GDM1 (cell line): ENCODE data around the gene ACTL8.

Source experiments
- DNase-seq: peaks from one replicate; lab custom pipeline; 2025; lab: John Stamatoyannopoulos, UW

ACTL8 gene

DNA sequence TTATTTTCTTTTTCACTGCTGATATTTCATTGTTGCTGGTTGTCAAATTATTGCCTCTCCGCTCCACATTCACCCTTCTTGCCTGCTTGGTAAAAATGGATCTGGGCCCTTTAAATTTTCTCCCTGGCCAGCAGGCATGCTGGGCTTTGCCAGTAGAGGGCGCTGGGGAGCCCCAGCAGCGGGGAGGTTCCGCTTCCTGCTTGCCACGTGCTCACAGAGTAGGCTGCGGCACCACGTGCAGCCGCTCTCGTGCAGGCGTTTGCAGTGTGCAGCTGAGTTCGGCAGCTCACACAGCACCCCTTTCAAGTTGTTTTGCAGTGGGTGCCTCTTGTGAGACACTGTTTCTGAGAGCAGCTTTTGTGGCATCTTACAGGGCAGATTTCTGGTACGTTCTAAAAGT, at the start of gene ACTL8:
TSS of gene ACTL8 (plus strand) at position 214 of the 400 bp plus-strand sequence. CDS start 67,676 bp downstream, outside the sequence.
- no peak for DNase-seq

GRCh38 chr1:17706445-17706844, 48.7 kb upstream of the ACTL8 start:
- no peak for DNase-seq

- no peak for DNase-seq
These were observed 45.2 kb upstream of the ACTL8 start for GRCh38 chr1:17709981-17710380.

DNA sequence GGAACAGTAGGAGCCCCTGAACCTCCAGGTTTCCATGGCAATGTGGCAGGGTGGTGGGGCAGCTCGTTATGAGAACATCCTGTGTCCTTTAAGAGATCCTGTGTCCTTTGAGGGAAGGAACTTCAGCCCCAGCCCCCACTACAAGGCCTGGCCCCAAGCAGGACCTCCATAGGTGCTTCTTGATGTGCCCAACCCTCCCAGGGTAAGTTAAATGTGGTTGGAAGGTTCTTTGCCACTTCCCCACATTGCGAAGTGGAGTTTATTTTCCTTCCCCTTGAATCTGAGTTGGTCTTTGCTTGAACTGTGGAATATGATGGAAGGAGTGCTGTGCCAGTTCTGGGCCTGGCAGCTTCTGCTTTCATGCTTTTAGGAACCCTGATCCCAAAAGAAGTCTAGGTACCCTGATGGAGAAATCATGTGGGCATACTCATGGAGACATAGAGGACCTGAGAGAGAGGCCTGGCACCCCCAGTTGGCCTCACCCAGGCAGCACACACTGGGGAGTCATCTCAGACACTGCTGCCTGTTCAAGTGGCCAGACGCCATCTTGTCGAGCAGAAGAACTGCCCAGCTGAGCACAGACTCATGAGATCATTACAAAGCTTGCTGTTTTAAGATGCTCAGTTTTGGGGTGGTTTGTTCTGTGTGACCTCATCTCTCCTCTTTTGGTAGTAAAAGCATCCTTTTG, 44.1 kb upstream of the ACTL8 start:
- DNase-seq: no peak

GRCh38 chr1:17711577-17711910, 43.6 kb upstream of the ACTL8 start:
- no peak for DNase-seq

GRCh38 chr1:17711941-17712340, 43.2 kb upstream of the ACTL8 start:
- DNase-seq: no peak

DNA sequence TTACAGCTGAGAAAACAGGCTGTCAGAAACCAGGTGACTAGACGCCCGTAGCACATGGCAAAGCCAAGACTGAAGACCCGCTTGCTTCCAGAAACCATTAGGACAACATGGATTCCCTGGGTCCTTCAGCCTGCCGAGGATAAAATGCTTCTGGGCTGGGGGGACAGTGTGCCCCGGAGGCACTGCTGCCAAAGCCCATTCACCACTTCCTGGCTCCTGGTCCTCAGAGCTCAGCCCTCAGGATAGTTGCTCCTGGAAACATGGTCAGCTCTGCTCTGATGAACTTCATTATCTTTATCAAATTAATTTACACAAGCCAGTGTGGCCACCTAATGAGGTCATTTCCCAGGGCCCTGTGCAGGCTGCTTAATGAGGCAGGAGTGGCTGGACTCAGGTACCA, 41.1 kb upstream of the ACTL8 start:
- no peak for DNase-seq

DNA sequence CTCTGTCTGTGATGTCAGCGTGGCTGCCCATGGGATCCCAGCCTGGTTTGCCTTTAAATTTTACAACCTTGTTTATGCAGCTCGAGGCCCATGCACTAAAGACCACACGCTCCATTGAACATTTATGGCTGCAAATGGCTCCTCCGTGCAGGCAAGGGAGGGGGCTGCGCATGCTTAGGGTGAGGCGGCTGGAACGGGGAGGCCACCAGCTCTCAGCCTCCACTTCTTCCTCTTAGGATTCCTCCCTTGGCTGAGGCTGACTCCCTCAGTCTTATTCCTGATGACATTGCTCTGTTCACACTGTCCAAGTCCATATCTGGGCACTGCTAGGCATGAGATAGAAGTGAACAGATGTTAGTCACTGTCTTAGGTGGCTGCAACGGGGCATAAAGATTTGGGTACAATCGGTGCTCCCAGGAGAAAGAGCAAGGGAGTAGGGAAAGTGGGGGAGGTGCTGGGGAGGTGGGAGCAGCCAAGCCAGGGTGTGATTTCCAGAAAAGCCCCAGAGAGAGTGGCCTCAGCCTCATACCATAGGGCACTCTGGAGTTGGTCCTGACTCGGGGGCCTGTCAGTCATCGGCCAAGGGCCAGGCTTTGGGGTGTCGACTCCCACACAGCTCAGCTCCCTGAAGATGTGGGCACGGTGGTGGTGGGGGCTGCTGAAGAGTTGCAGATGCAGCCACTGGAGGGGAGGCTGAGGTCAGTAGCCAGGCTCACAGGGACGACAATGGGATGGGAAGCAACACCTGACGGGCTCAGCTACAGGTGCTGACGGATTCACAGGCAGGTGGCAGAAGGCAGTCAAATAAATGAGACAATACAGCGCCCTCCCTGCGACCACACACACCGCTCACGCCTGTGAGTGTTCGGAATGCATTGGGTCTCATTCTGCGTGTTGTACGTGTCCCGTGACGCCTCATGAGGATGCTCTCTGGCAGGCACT, 37.3 kb upstream of the ACTL8 start:
- no peak for DNase-seq

DNA sequence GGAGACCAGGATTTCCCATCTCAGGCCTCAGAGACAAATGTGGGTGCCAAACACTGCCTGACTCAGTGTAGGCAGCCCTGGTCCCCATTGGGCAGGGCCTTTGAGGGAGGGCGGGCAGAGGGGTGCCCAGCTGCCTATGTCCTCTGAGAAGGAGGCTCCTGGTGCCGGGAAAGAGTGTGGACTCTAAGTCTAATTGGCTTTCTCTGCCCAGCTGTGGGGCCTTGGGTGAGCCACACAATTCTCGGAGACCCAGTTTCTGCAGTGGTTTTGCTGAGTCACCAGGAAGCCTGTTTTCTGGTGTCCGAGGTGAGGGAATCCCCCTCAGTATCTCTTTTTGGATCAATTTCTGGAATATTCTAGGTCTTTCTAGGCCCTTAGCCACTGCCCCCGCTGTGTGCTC, 35.3 kb upstream of the ACTL8 start:
- no peak for DNase-seq

GRCh38 chr1:17721444-17721843, 33.7 kb upstream of the ACTL8 start:
- DNase-seq: no peak

- no peak for DNase-seq
These were observed 31.4 kb upstream of the ACTL8 start for GRCh38 chr1:17723684-17724083.

GRCh38 chr1:17724150-17724549, 31.0 kb upstream of the ACTL8 start:
- DNase-seq: no peak

DNA sequence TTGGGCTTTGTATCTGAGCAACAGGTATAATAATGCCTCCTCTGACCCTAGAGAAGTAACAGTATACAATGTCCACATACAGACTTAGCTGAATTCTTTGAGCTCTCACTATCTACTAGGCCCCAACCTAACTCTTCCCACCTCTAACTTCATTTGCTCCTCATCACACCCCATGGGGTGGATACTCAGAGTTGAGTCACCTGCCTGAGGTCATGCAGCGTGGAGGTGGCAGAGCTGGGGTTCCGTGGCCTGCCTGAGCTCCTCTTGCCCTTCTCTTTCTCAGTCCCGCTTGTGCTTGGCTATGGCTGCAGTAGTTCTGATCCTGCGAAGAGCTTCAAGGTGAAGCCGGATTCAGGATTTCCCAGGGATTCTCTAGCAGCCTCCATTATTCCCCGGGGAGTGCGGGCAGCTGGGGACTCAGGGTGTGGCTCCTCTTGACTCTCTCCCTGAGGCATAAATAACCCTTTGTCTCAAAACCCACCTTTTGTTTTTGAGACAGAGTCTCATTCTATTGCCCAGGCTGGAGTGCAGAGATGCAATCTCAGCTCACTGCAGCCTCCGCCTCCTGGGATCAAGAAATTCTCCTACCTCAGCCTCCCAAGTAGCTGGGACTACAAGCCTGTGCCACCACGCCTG, 29.9 kb upstream of the ACTL8 start:
- DNase-seq: no peak

DNA sequence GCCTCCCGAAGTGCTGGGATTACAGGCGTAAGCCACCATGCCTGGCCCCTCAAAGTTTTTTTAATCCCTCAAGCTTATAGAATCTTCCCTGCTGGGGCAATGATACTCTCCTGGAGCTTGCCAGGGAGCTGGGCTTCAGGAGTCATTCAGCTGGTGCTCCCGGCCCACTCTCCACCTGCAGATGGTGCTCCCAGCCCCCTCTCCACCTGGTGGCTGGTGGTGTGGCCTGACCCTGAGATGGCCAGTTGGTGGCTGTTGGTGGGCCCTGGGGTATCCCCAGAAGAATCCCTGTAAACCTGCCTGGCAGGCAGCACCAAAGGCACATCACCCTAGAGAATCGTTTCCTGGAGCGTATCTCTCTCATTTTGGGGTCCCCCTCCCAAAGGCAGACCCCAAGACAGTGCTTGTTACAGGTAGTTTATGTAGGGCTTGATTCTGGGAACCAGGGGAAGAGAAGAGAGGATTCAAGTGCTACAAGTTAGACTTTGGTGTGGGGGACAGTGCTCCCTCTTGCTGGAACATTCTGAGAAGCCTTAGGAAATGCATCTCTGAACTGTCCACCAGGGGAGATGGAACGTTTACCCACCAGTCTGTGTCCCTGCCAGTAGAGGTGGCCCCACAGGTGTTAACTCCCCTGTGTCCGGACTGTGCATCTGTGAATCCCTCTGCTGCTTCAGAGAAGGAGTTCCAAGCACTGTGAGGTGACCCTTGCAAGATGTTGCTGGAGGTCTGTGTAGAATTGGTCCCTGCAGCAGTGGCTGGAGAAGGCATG, 29.1 kb upstream of the ACTL8 start:
- no peak for DNase-seq

GRCh38 chr1:17728123-17728712, 26.9 kb upstream of the ACTL8 start:
- no peak for DNase-seq

DNA sequence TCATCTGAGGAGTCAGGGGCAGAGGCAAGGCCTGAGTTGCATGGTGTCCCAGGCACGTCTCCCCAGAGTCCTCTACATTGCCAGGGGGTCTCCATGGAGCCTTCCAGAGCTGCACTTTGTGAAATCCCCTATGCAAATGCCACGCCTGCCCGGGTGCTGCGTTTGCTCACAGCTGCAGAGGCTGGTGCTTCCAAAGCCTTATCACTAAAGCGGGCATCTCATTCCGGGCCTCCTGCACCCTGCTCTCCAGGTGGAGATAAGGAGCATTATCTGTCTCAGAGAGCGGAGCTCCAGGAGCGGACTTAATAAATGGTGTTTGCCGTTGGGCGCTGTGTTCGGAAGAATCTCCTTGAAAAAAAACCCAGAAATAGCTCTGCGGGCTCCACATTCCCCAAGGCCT, 25.9 kb upstream of the ACTL8 start:
- no peak for DNase-seq

DNA sequence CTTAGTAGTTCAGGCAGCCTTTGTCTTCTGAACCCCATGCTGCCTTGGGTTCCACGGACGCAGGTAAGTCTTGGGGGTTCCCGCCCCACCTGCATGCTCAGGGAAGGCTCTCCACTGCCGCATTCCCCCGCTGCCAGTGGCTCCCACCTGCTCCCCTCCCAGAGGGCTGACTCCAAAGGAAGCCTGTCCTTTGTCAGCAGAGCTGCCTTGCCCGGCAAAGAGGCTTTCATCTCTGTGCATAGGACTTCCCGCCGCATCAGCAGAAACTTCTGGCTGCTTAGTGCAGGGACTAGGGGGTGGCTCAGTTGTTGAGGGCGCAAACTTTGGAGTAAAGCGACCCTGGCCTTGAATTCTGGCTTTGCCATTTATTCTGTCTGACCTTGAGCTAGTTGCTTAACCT, 25.2 kb upstream of the ACTL8 start:
- no peak for DNase-seq

DNA sequence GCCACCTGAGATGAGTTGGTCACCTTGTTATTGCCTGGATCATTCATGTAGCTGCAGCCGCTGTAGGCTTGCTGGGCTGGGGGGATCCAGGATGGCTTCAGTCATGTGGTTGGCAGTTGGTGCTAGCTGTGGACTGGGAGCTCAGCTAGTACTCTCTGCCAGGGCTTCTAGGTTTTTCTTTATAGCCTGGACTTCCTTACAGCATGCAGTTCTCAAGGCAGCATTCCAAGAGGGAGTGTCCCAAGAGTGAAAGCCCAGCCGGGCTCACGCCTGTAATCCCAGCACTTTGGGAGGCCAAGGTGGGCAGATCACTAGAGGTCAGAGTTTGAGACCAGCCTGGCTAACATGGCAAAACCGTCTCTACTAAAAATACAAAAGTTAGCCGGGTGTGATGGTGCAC, 23.7 kb upstream of the ACTL8 start:
- no peak for DNase-seq

- no peak for DNase-seq
These were observed 22.7 kb upstream of the ACTL8 start for GRCh38 chr1:17732475-17732874.

DNA sequence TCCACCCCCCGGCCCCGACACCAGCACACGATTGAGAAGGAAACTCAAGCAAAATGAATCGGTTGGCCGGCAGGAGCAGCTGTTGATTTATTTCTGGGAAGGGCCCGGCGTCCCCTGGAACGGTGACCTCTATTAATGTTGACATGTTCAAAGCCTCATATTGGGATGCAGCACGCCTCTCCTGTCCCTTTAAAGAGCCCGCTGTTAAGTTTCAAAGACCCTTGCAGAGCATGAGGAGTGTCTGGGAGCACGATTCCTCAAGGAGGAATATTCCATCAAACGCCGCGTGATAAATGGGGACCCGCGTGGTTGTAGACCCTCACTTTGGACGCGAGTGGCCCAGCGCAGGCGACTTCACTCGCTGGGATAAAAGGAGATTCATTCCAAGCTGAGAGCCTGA, 21.5 kb upstream of the ACTL8 start:
- DNase-seq: no peak

GRCh38 chr1:17734609-17735008, 20.5 kb upstream of the ACTL8 start:
- DNase-seq: no peak

GRCh38 chr1:17735348-17735747, 19.8 kb upstream of the ACTL8 start:
- no peak for DNase-seq
